ENCODE measurements around the gene NIPA2. TPM values are rescaled to one million over a fixed set of nuclear protein-coding genes. Genes with fewer than 3 reads are reported as not detected.

NIPA2 gene
- total RNA-seq, 1 donor from 2014 or later = 78.0 TPM

DNA sequence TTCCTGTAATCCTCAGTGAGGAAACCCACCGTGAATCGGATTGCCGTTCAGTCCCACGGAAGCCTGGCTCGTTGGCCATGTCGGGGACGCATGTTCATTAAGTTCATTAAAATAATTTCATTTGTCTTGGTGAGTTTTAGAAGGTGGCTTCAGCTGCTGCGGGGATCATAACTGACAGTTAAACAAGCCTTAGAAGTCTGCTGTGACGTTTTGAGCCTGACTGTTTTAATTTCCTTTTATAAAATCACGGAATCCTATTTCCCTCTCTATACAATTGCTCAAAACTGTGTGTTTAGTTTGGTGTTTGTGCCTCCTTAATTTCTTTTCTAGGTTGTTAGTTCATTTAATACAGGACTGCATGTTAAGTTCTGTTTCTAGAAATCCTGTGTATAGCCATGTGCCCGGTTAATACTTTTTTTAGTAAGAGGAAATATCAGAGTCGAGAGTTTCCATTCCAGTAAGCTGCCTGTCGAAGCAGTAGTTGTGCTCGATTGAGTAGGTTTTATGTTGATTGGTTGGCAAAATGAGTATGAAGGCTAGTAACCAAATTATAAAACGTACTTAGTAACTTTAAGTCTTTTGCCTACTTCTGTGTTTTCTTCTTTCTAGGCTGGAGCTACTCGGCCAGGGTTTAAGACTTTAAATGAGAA lies 705 bp downstream of the NIPA2 start:
- DNase-seq (ENCODE audit: low read depth) = peak; percentile 28

DNA sequence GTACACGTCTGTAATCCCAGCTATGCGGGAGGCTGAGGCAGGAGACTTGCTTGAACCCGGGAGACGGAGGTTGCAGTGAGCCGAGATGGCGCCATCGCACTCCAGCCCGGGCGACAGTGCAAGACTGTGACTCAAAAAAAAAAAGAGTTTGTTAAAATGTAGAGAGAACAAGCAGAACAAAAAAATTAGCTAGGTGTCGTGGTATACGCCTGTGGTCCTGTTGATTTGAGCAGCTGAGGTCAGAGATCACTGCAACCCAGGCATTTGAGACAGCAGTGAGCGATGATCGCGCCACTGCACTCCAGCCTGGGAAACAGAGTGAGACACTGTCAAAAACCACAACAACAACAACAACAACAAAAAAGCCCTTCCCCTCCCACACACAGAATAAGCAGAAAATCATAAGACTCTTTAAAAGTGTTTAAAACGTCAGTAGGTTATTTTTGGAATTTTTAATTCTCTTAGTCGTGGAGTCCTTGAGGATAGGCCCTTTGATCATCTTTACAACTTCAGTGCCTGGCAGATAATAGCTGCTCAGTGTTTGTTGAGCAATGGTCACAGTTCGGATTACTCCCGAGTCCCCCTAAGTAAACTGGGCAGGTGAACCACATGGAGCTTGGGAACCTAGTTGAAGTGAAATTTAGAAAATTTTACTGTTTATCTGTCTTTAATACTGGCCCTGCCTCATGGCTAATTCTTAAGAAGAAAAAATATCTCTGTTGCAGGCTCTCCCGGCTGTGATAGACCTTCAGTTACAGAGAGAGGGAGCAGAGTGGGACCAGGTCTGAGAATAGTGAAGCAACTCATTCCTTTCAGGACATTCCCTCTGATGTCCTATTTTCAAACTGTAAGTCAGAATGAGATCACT lies 6.2 kb downstream of the NIPA2 start:
- no peak for DNase-seq (ENCODE audit: low read depth)

DNA sequence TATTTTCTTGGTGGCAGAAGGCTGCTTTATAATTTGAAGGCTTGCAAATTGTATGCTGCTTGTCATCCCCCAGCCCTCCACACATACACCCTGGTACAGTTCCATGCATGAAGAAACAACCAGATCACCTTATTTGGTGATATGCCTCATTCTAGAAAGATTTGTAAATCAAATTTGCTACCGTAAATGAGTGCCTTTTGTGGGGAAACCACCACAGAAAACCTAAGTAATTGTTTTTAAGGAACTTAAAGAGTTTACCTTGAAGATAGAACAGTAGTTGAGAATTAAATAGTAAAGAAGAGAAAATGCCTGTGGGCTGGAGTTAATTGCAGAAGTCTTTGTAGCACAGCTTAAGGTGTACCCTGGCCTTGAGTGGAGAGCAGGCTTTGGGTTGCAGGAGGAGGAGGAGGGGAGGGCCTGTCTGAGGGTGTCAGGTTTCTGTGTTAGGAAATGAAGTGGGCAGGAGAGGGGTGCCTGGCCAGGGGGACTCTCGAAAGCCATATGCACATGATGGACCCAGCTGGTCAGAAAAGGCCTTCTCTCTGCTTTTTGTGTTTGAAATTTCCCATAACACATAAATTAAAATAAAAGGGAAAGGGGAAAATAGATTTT lies 6.9 kb downstream of the NIPA2 start:
- DNase-seq (ENCODE audit: low read depth) = peak; percentile 38

DNA sequence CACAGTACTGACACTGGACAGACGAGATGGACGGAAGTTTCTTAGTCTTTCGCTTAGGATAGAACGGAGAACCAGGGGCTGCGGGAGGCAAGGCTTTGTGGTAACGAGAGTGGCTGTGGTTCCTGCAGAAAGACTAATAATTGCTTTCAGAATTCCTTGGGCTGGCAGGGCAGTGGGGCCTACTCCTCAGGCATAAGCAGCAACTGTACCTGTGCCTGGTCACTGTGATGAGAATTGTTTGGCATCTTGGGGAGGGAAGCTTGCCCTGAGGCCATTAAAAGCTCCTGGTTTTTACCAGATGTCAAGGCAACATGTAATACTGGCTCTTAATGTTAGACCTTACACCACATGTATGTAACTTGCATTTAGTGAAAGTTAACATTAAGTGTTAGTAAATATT lies 7.6 kb downstream of the NIPA2 start:
- no peak for DNase-seq (ENCODE audit: low read depth)

DNA sequence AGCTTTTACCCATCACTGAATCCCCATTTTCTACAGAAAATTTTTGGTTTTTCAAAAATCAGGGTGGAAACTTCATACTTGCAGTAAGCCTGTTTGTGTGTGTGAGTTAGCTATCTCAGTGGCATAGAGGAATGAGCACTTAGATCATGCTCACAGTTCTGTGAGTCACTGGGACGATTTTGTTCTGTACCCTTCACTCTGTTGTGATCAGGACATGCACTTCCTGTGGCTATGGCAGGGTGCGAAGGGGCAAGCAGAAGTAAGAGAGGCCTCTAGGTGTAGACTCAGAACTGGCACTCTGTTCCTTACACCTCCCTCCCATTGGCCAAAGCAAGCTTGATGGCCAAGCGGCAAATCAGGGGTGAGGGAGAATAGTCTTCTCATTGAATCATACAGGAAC lies 11.6 kb downstream of the NIPA2 start:
- DNase-seq (ENCODE audit: low read depth) = no peak

DNA sequence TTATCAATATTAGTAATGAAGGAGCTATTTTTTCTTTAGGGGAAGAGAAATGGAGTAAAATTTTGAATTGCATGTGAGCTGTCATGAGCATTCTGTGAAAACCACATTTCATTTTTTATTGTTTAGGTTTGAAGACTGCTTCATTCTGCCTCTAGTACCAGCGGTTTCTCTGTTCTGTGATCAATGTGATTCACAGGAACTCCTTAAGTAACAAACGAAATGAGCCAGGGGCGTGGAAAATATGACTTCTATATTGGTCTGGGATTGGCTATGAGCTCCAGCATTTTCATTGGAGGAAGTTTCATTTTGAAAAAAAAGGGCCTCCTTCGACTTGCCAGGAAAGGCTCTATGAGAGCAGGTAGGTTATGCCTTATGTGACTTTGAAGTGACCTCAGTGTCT lies 13.0 kb downstream of the NIPA2 start:
- DNase-seq (ENCODE audit: low read depth) = no peak

DNA sequence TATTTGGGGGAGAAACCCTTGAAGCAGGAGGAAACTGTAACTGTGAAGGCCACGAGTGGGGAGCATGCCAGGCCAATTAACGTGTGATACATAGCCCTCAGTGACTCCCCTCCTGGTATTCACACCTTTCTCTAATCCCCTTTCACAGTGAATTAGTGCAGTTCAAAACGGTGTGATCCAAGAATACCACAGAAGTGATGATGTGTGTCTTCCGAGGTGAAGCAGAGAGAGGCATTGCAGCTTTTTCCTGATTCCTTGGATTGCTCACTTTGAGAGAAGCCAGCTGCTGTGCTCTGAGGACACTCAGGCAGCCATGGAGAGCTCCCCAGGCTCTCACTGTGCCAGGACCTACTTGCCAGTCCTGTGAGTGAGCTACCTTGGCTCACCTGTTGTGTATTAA lies 17.3 kb downstream of the NIPA2 start:
- DNase-seq (ENCODE audit: low read depth) = no peak

DNA sequence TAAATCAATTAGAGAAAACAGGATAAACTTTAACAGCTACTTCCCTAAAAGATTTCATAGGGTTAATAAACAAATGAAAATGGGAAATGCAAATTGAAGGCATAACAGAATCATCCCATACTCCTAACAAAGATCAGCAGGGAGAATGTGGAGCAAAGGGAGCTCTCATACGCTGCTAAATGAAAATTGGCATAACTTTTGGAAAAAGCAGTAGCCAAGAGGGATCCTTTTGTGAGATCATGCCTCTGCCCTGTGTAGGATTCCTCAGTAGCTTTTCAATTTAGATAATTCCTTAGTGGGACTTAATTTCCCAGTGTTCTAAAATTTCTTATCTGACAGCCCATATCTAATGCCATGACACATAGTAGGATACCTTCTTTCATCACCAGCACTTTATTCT lies 18.2 kb downstream of the NIPA2 start:
- DNase-seq (ENCODE audit: low read depth) = no peak

DNA sequence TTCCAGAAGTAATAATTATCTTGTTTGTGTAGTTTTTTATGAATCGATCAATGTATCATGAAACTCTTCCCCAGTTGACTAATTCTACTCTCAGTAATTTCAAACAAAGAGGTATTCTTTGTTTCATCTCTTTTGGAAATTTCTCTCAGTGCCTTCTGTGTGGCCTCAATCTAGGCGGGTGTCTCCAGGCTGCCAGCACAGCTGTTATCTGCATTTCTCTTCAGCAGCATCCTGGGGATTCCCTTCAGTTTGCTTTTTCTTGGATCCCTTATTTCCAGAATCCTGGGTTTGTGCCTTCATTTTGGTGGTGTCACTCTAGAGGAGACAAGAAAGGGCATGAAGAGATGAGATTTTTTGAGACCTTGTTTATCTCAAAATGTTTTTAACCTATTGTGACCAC lies 22.7 kb downstream of the NIPA2 start:
- no peak for DNase-seq (ENCODE audit: low read depth)

DNA sequence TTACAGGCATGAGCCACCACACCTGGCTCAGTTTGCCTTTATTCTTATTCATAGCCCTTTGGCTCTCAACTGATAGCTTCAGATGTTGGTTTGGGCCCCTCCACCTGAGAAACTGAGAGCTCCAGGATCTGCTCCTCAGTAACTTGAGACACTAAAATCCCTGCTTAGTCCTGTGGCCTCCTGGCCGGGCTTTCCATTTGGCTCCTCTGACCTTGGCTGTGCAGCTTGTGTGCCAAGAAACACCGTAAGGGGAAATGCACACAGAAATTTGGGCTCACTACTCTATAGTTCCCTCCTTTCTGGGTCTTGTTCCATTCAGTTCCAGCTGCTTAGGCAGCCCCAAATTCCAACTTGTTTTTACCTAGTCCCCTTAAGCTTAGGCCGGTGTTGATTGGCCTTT lies 24.9 kb downstream of the NIPA2 start:
- no peak for DNase-seq (ENCODE audit: low read depth)

DNA sequence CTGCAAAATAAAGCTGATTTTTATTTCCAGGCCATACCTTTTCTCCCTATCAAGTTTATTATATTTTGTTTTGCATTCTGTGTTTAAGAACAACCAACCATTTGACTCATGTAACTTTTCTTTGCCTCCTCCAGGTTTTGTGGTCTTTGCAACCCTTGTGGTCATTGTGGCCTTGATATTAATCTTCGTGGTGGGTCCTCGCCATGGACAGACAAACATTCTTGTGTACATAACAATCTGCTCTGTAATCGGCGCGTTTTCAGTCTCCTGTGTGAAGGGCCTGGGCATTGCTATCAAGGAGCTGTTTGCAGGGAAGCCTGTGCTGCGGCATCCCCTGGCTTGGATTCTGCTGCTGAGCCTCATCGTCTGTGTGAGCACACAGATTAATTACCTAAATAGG lies 27.6 kb downstream of the NIPA2 start:
- DNase-seq (ENCODE audit: low read depth) = no peak

DNA sequence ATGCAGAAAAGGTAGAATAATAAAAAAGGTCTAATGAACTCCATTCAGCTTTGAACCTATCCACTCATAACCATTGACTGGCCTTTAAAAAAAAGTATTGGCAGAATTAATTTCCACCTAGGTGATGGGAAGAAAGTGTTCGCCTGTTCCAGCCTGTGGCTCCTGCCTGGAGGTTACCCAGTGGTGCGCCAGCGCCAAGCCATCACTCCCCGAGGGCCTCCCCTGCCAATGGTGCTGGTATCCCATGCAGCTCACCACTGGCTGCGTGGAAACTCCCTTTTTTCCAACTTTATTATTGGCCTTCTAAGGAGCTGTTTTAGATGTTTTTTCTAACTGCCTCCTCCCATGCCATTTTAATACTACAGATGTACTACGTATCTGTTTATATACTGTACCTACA lies 29.4 kb downstream of the NIPA2 start:
- no peak for DNase-seq (ENCODE audit: low read depth)

DNA sequence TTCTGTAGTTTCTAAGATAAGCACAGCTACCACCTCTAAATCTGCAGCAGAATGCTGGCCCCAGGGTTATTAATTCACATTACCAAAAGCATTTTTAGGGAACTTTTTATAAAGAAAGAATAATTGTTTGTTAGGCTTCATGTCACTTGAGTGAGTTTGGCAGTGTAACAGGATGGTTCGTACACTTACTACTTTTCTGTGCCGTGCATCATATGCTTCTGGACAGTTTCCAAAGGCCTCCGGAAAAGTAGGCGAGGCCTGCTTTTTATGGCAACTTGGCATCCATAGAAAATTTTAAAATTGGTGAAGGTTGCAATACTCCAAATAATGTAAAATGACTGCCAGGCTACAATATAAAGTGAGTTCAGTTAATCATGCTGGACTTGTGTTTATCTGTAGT lies 30.0 kb downstream of the NIPA2 start:
- DNase-seq (ENCODE audit: low read depth) = no peak

DNA sequence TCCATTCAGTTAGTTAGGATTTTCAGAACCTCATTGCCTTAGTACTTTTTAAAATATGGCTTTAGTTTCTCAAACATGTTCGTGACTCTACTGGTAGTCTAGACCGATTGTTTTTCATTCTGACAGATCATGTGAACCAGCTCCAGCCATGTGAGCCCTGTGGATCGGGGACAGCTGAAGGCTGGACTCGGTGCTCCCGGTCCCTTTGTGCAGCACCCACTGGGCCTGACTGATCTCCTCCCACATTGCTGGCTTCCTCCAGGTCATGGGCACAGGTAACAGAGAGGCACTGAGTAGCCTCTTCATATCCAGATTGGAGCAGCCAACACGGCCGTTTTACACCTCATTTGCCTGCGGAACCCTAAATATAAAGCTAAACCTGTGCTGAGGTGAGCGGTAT lies 30.5 kb downstream of the NIPA2 start:
- no peak for DNase-seq (ENCODE audit: low read depth)

DNA sequence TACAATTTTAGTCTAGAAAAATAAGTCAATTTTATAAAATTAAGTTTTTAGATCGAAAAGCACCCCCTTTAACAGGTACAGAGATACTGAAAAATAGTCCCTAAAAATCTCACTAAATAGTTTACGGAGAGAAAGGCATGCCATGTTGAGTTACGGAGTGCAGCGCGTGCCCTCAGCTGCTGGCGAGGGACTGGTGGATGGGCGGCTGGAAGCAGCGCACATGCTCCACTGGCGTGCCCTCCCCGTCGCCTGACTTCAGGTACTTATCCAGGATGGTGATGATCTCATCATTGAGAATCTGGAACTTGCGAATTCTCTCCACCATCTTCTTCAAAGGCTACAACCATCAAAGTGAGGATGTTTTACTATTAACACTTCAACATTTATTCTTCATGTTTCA lies 31.4 kb downstream of the NIPA2 start:
- no peak for DNase-seq (ENCODE audit: low read depth)

DNA sequence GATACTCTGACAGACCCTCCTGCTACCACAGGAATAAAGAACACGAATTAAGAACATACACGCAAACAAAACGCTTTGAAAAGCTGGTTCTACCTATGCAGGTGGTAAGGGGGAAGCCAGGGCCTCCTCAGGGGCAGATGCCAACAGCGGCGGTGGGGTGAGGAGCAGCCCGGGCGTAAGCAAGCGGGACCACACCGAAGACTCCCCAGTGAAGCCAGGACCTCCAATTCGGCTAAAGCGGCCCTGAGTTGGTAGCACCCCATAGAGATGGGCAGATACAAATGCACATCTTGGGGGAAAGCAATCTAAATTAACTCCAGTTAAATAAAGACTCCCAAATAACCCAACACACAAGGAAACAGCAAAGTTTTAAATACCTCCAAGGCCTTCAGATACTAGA lies 32.4 kb downstream of the NIPA2 start:
- DNase-seq (ENCODE audit: low read depth) = no peak

DNA sequence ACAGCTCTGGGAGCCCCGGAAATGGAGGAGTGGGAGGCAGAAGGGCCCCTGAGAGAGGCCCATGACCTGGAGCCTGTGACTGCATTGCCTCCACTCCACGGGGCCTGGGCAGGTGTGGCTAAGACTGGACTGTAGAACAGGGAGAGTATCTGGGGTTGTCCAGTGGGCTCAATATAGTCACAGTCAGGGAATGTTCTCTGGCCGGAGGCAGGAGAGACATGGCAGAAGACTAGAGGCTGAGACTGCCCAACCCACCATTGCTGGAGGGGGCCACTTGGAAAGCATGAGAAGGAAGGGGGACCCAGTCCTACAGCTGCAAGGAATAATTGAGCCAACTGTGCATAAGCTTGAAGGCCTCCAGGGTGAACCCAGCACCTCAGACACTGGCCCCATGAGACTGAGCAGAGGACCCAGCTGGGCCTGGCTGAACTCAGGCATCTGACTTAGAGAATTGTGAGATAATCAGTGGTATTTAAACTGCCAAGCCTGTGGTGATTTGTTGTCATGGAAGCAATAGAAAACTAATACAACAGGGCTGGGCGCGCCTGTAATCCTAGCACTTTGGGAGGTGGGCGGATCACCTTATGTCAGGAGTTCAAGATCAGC lies 33.1 kb downstream of the NIPA2 start:
- DNase-seq (ENCODE audit: low read depth) = no peak

DNA sequence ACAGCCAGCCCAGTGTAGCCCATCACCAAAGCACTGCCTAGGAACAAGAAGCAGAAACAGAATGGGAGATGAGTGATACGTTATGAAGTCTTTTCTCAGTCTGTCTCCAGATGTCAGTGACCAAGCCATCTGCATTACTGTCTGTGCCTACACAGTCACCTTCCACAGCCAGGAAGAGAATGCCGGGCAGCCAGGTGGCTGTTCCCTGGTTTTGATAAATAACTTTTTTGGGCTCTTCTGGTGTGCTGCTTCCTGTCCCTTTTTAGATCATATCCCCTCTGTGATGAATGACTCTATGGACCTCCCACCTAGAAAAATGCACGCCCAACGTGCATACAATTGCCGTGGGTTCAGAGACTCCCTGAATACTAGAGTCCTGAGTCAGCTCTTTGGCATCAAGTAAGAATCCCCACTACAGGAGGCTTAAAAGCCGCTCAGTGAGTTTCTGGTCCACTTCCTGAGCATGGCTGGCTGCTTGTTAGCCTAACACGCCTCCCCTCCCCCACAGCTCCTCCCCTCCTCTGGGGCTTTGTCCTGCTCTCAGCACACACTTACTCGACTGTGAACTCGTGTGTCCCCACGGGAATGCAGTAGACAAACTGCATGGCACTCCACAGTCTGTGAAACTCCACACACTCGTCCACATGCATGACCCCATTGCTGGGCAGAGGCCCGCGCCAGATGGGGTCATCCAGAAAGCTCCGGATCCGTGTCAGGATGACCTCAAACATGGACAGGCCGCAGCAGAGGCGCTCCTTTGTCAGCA lies 34.7 kb downstream of the NIPA2 start:
- peak; percentile 27 for DNase-seq (ENCODE audit: low read depth)

DNA sequence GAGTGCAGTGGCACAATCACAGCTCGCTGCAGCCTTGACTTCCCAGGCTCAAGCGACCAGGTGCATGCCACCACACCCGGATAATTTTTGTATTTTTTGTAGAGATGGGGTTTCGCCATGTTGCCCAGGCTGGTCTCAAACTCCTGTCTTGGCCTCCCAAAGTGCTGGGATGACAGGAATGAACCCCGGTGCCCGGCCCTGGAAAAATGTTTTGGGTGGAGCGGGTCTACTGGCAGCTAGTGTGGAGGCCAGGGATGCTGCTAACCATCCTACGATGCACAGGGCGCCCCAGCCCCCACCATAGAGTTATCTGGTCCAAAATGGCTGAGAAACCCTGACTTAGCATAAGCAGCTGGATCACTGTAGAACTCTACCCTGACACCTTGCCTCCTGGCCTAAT lies 35.4 kb downstream of the NIPA2 start:
- DNase-seq (ENCODE audit: low read depth) = no peak

DNA sequence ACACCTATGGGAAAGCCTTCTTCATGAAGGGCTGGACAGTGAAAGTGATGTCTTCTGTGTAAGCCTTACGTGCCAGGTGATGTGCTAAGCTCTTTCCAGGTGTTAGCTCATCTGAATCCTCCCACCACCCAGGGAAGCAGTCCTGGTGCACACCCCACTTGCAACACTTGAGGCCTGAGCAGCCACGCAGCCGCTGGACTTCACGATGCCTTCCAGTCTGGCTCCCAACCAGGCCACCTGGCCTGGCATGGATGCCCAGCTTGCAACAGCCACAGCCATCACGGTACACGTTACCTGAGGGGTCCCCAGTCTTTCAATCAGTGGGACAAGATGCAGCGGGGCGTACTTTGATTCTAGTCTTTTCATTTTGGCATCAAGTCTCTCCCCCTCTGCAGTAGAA lies 35.8 kb downstream of the NIPA2 start:
- DNase-seq (ENCODE audit: low read depth) = no peak

DNA sequence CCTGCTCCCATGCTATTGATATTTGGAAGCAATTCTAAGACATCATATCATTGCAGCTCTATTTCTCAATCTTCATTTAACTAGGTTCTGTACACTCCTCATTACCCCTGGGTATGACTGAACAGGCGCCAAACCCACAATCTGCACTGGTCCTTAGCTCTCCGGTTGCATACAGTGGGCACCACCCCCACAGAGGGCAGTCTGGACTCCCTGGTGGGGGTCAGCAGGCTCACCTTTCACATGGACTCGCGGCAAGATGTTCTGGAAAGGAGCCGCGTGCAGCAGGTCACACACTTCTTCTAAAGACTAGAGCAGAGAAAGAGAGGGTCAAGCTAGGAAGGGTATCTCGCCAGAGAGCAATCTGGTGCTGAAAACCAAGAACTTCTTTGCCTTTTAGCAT lies 36.5 kb downstream of the NIPA2 start:
- no peak for DNase-seq (ENCODE audit: low read depth)

DNA sequence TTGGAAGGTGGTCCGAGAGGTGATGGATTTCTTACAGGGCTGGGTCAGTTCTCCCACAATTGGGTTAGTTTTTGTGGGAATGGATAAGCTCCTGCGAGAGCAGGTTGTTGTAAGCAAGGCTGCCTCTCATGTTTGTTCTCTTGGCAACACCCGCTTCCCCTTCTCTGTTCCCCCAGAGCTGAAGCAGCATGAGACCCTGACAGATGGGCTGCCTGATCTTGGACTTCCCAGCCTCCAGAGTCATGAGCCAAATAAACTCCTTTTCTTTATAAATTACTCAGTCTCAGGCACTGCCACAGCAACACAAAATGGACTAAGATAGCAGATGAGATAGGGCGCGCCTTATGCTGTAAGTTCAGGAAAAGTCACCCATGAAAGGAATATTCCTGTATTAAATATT lies 38.7 kb downstream of the NIPA2 start:
- DNase-seq (ENCODE audit: low read depth) = no peak
